HUES48 (cell line): ENCODE results near the gene C6orf163.
A peak's percentile ranks its signal among the peaks of the same experiment; 100 is the strongest.

Experiments used
- H3K27ac ChIP-seq: one replicate; pipeline ENCODE4 v1.7.0; 2013; ENCODE audit warnings: low read depth, low read length, inconsistent platforms
- H3K27me3 ChIP-seq: 2 replicates; pipeline ENCODE4 v1.6.1; 2013; ENCODE audit warnings: mild to moderate bottlenecking, low read length; ENCODE audit not compliant: control insufficient read depth, insufficient read depth
- H3K36me3 ChIP-seq: 2 replicates; pipeline ENCODE4 v1.6.1; 2013; ENCODE audit warnings: low read length; ENCODE audit not compliant: control insufficient read depth, insufficient read depth
- H3K4me1 ChIP-seq: 2 replicates; pipeline ENCODE4 v1.6.1; 2013; ENCODE audit warnings: mild to moderate bottlenecking, low read length; ENCODE audit not compliant: control insufficient read depth, insufficient read depth
- H3K4me3 ChIP-seq: 2 replicates; pipeline ENCODE4 v1.5.1; 2013; ENCODE audit warnings: mild to moderate bottlenecking, low read depth, low read length
- H3K9ac ChIP-seq: 2 replicates; pipeline ENCODE4 v1.6.1; 2013; ENCODE audit warnings: mild to moderate bottlenecking, low read depth, low read length, moderate library complexity
- H3K9me3 ChIP-seq: 2 replicates; pipeline ENCODE4 v1.6.1; 2013; ENCODE audit warnings: low read length; ENCODE audit not compliant: control insufficient read depth, insufficient read depth

The C6orf163 gene

GRCh38 chr6:87384449-87384848, 39.8 kb downstream of the C6orf163 start:
- Histone ChIP-seq H3K4me1 (no peaks in the 10 kb centered on the region), H3K9me3 (no peaks in the 10 kb centered on the region), H3K27me3 (no peaks in the 10 kb centered on the region), H3K9ac (no peak overlapping the region), H3K27ac (no peak overlapping the region), H3K36me3 (no peaks in the 10 kb centered on the region), H3K4me3 (no peak overlapping the region)

- no peaks in the 10 kb centered on the region for H3K27me3 ChIP-seq
- H3K27ac ChIP-seq = no peak overlapping the region
- H3K4me3 ChIP-seq = no peak overlapping the region
- H3K4me1 ChIP-seq = no peaks in the 10 kb centered on the region
- H3K9me3 ChIP-seq = no peaks in the 10 kb centered on the region
- no peaks in the 10 kb centered on the region for H3K36me3 ChIP-seq
- no peak overlapping the region for H3K9ac ChIP-seq
Observed at GRCh38 chr6:87391334-87391733, 46.7 kb downstream of the C6orf163 start.

GRCh38 chr6:87393026-87393622, 48.5 kb downstream of the C6orf163 start:
- H3K4me3 ChIP-seq = no peak overlapping the region
- H3K9me3 ChIP-seq = no peaks in the 10 kb centered on the region
- no peaks in the 10 kb centered on the region for H3K4me1 ChIP-seq
- no peaks in the 10 kb centered on the region for H3K36me3 ChIP-seq
- no peak overlapping the region for H3K9ac ChIP-seq
- no peaks in the 10 kb centered on the region for H3K27me3 ChIP-seq
- H3K27ac ChIP-seq = no peak overlapping the region

GRCh38 chr6:87395431-87395830, 50.8 kb downstream of the C6orf163 start:
- no peaks in the 10 kb centered on the region for H3K9me3 ChIP-seq
- no peaks in the 10 kb centered on the region for H3K4me1 ChIP-seq
- no peak overlapping the region for H3K27ac ChIP-seq
- no peaks in the 10 kb centered on the region for H3K36me3 ChIP-seq
- no peak overlapping the region for H3K9ac ChIP-seq
- H3K27me3 ChIP-seq = no peaks in the 10 kb centered on the region
- H3K4me3 ChIP-seq = no peak overlapping the region

- Histone ChIP-seq H3K27me3 (no peaks in the 10 kb centered on the region), H3K9me3 (no peaks in the 10 kb centered on the region), H3K4me1 (no peaks in the 10 kb centered on the region), H3K27ac (no peak overlapping the region), H3K9ac (no peak overlapping the region), H3K4me3 (no peak overlapping the region), H3K36me3 (no peaks in the 10 kb centered on the region)
Observed at GRCh38 chr6:87396595-87397392, 52.2 kb downstream of the C6orf163 start.

GRCh38 chr6:87397656-87398055, 53.0 kb downstream of the C6orf163 start:
- no peaks in the 10 kb centered on the region for H3K36me3 ChIP-seq
- no peaks in the 10 kb centered on the region for H3K27me3 ChIP-seq
- no peaks in the 10 kb centered on the region for H3K9me3 ChIP-seq
- no peak overlapping the region for H3K4me3 ChIP-seq
- no peak overlapping the region for H3K9ac ChIP-seq
- no peak overlapping the region for H3K27ac ChIP-seq
- no peaks in the 10 kb centered on the region for H3K4me1 ChIP-seq

- H3K27me3 ChIP-seq = no peaks in the 10 kb centered on the region
- no peaks in the 10 kb centered on the region for H3K4me1 ChIP-seq
- H3K27ac ChIP-seq = no peak overlapping the region
- no peak overlapping the region for H3K4me3 ChIP-seq
- H3K9me3 ChIP-seq = no peaks in the 10 kb centered on the region
- no peak overlapping the region for H3K9ac ChIP-seq
- no peaks in the 10 kb centered on the region for H3K36me3 ChIP-seq
Observed at GRCh38 chr6:87401832-87402231, 57.2 kb downstream of the C6orf163 start.

GRCh38 chr6:87407561-87407900, 62.9 kb downstream of the C6orf163 start:
- Histone ChIP-seq H3K9me3 (no peaks in the 10 kb centered on the region), H3K4me1 (0 out of 2 replicates have a peak, but pooled peaks cover 3% of the 10 kb centered on the region), H3K27me3 (no peaks in the 10 kb centered on the region), H3K9ac (no peak overlapping the region), H3K4me3 (peak overlapping the region; percentile 95), H3K36me3 (no peaks in the 10 kb centered on the region), H3K27ac (no peak overlapping the region)

GRCh38 chr6:87407901-87408720, 63.5 kb downstream of the C6orf163 start, which contains the start of gene CFAP206:
CFAP206 (plus strand) TSS chr6:87407972; CDS start chr6:87409840, 1,868 bp downstream.
- Histone ChIP-seq H3K27ac (peak within 1 kb of the TSS; percentile 67), H3K4me3 (peak within 1 kb of the TSS; percentile 95), H3K9ac (peak within 1 kb of the TSS; percentile 52; the same call in 1 of the 2 replicates)

GRCh38 chr6:87408721-87409155, 64.1 kb downstream of the C6orf163 start:
- peak overlapping the region; percentile 66 for H3K27ac ChIP-seq
- H3K9me3 ChIP-seq = no peaks in the 10 kb centered on the region

More at GRCh38 chr6:87407901-87408720, 63.5 kb downstream of the C6orf163 start, which contains the start of gene CFAP206:
- Histone ChIP-seq H3K36me3 (no peaks in the 10 kb centered on the region), H3K4me1 (0 out of 2 replicates have a peak, but pooled peaks cover 3% of the 10 kb centered on the region), H3K27me3 (no peaks in the 10 kb centered on the region), H3K9me3 (no peaks in the 10 kb centered on the region)

More at GRCh38 chr6:87408721-87409155, 64.1 kb downstream of the C6orf163 start:
- Histone ChIP-seq H3K27me3 (no peaks in the 10 kb centered on the region), H3K9ac (0 out of 2 replicates have a peak overlapping the region, but pooled peaks have one; percentile 52), H3K4me3 (peak overlapping the region; percentile 95), H3K36me3 (no peaks in the 10 kb centered on the region), H3K4me1 (0 out of 2 replicates have a peak, but pooled peaks cover 3% of the 10 kb centered on the region)
